CD4-positive, alpha-beta T cell treated with Interleukin-4 for 1 hour (primary cell): Measurements from ENCODE around the gene JAG1.
"Not testable (repeated sequence)": the region's sequence is repeated elsewhere in the genome, so short reads cannot be mapped to it uniquely, and the experiment has no call there.

Experiments
- DNase-seq, 2 donors: peaks; one replicate each; pipeline ENCODE4 v3.0.0-alpha.2; 2020 to 2022

The JAG1 gene

DNA sequence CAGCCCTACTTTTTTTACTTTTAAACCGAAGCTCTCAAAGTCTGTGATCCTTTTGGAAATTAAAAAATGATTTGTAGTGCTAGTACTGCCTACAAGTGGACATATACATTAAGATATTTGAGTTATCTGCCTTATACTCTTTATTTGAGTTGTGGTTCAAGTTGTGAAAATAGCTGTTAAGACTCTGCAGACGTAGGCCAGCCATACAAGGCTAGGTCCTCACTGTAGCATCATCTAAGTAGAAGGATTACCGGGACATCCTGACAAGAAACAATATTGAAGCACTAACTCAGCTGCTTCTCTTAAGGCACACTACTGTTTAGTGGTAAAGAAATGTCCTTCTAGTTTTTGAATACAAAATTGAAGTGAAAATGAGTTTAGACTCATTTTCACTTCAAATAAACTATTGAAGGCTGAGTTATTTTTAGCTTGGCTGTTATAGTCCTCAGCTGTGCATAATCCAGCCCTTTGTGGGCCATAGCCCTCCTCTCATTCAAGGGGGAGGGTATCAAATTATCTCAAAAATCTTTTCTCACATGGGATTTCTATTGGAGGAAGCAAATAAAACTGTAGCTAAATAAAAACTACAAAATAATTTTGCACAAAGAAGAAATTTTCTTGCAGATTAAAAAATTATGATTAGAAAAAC lies 68.1 kb downstream of the JAG1 start:
- DNase-seq: no peak

DNA sequence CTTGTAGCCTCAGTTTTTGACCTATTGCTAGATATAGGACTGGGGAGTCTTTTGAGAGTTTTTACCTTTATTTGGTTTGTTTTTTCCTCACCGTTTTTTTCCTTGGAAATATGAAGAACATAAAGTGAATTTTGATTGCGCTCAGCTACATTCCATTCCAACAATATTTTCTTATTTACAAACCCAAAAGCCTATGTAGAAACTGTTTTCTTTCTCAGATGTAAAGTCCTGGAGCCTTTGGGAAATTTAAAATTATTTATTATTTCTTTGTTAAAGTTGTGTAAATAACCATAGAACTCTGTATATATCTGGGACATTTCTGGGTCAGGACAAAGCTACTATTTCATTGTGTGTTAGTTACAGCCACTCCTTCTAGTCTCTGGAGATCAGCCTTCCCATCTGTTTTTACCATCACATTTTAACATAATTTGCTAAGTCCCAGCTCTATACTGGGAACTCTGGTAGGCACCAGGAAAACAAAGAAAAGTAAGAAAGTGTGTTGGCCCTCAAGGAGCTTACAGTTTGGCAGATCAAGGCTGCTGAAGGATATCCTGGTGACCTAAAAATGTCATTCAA lies 68.8 kb downstream of the JAG1 start:
- no peak for DNase-seq

DNA sequence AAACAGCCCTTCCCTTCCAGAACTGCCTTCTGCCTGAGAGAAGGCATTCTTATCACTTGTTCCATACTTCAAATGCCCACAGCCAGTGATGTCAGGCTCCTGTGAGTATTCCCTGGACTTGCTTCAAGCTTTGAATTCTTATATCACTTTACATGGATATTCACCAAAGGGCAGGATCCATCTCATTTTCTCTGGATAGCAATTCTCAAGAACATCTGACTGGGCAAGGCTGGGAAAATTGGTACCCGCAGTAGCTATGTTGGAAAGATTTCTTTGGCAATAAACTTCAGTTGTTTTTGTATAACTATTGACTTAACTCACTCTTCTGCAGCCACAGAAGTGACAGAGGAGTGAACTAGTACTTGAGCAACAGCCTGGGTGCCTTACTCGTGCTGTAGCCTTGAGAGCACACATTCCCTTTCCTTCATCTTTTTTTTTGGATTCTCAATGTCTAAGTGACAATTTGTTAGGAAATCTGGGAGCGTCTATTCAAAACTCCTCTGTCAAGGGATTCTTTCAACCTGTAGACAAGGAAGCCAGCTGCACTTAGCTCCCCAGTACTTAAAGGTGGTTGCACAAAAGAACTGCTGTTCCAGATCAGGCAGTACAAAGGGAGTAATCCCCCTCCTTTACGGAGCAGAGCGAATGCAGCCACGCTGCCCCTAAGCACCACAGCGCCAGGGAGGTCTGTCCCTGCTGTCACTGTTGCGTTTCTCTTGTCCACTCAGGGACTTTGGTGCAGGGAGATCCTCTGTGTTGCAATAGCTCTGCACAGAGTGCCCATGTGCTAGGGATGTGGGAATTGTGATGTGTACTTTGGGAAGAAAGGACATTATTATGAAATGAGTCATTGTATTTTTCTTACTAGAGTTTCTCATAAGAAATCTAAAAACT lies 69.6 kb downstream of the JAG1 start:
- no peak for DNase-seq

DNA sequence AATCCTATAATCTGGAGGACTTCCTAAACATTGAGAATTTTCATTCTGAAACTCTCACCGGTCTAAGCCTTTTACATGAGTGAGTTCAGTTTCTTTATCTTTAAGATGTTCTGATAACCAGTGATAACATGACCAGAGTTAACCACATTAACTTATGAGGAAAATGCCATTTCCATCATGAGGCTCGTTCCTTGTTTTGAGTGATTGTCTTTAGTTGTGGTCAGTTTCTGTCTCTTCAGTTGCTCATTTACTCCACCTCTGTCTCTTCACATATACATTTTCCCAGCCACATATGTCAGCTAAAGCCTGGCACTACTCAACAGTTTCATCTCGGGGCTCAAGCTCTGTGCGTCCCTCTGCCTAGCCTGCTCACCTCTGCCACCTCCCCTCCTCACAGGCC lies 70.4 kb downstream of the JAG1 start:
- no peak for DNase-seq

DNA sequence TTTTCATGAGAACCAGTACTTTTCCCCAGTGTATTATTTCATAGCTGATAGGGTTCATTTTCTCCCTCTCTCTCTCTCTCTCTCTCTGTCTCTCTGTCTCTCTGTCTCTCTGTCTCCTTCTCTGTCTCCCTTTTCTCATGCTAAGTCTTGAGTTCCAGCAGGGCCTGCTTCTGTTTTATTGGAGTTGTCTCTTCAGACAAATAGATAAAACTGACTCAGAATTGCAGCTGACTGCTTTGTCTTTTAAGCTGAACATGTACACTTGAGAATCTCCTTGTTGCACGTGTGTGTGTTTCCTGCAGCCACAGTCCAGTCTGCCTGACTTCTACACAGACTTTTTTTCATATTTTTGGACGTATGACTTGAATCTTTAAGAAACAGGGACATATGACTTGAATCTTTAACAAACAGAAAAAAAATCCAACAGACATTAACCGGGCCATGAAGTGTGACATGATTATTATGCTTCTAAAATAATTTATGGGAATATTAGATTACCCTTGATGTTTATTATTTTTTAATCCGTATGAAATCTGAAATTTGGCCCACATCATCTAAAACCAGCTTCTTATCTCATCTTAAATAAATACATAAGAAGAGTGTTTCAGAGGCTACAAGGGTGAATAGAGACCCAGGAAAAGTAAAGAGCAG lies 71.5 kb downstream of the JAG1 start:
- DNase-seq: no peak

DNA sequence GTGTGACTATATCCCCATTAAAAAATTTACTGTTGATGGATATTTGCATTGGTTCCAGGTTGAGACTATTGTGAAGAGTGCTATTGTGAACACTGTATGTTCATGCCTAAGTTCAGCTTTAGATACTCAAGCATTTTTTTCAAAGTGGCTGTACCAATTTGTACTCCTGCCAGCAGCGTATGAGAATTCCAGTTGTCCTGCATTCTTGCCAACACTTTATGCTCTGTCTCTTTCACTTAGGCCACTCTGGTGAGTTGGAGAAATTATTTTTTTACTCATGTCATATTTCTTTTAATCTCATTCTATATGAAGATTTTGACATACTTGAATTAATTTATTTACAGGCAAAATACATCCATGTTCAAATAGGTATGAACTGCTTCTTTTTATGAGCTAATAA lies 76.2 kb downstream of the JAG1 start:
- no peak for DNase-seq

DNA sequence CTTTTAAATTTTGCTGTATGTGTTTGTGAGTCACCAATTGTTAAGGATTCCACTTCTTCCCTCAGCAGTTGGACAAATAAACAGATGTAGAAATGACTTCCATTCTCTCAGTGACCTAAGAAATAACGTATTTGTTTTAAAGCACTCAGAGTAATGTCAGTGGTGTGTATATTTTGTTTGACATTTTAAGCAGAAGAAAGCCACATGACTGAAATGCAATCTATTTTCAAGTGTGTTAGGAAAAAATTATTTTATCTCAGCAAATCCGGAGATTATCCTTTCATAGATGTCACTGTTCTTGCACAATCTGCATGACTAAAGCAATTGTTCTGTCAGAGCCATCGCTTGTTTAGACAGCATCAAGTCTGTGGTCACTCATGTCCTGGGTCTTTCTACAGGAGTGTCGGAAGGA lies 77.1 kb downstream of the JAG1 start:
- no peak for DNase-seq

DNA sequence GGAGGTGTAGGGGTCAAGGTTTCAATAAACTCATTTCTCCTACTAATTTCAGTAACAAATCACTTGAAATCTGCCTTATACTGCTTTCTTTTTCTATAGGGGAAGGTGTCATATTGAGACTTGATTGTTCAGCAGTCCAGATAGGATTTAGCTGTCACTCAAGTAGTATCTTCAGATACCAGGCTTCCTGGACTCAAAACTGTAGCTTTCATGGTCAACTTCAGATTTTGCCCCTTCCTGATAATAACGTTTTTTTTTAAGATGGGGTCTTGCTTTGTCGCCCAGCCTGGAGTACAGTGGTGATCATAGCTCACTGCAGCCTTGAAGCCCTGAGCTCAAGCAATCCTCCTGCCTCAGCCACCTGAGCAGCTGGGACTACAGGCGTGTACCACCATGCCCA lies 77.8 kb downstream of the JAG1 start:
- no peak for DNase-seq

DNA sequence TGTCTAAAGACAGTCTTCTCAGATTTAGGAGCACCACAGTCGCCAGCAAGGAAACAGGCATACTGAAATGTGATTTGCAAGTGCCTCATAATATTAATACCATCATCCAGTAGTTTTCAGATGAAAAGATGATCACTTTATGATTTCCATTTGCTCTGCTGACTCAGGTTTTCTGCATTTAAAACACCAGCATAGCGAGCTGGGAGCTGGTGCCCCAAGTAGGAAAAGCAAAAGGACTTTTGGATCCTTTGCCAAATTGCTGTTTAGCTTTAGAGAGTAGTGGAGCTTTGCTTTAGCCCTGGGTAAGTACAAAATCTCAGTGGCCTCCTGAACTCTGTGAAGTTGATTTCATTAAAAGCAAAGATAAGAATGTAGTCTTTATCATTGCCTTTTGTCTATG lies 78.5 kb downstream of the JAG1 start:
- DNase-seq: no peak

DNA sequence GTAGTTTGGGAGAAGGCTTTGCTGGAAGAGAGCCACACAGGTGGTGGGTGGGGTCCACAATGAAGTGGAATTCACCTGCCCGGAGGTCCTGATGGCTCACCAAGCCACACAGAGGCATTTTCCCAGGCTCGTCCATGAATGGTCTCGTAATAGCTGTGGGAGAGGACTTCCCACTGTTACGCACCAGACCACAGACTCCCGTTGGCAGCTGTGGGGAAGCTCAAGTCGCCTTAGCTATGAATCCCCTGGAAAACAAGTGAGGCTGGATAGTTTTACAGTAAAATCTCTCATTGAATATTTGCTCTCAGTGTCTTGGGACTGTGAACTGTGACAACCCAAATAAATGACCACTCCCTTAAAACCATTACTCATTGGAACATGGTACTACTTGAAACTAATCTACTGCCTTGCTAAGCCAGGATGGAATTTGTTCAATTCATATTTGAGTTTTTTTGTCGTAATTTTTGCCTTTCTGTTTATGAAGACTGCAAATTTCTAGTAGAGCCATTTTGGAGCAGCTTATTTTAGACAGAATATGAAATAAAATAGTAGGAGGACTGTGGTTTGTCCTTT lies 79.4 kb downstream of the JAG1 start:
- DNase-seq: no peak

DNA sequence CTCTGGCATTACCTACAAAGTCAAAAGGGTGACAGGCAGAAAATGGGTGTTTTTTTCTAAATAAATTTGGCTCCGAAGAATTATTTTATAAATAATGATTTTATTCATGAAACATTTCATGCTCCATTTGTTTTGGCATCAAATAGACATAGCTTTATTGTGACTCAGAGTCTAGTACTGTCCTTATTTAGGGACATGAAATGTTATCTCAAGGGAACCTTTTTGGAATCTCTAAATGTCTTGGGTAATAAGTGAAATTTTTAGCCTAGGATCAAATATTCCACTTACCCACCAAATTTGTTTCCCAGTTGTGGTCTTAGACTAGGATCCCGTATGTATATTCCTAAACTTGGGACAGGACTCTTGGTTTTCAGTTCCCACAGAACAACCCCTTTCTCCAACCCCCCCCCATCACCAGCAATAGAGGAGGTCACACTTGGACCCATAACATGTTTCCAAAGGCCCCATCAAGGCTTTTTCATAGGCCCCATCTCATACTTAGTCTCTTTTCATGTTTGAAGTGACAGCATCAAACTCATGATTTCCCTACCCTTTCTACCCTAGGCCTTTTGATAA lies 81.8 kb downstream of the JAG1 start:
- DNase-seq: no peak

DNA sequence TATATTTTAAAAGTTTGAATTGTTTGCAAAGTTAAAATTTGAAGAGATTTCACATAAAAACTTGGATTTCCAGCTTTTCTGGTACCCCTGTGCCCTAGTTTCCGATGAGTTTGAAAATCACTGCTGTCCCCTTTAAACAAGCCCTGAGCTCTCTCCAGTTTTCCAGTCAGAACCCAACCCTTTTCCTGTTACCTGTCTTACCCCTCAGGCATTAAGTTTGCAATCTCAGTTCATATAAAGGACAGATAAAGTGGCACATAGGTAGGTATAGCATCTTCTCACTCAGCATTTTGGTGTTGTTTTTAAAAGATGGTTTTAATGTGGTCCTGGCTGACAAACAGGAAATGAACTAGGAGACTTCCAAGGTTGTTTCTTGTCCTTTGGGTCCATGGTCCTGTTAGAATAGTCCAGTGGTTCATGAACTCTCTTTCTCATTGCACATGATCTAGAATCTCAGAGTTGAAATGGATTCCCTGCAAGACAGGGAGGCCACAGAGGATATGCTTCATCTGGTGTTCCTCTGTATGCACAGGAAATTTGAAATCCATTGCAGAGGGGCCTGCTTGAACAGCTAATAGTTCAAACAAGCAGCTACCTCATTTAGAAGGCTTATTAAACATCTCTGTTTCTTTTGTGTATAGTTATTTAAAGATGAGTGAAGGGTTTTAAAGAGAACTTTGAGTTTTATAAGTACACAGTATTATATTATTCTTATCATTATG lies 82.7 kb downstream of the JAG1 start:
- DNase-seq: no peak

DNA sequence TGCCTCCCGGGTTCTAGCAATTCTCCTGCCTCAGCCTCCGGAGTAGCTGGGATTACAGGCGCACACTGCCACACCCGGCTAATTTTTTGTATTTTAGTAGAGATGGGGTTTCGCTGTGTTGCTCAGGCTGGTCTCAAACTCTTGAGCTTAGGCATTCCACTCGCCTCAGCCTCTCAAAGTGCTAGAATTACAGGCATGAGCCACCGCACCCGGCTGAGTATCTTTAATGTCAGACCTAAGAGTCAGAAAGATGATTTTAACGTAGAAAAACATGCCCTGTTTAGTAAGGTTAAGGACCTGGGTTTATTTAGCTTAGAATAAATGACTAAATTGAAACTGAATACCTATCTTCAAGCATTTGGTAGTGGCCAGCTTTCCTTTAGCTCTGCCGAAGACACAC lies 83.4 kb downstream of the JAG1 start:
- not testable (repeated sequence) for DNase-seq
